Dermis microvascular lymphatic vessel endothelial cell (primary cell): Measurements from ENCODE around the gene BST1. TPM values are rescaled to one million over a fixed set of nuclear protein-coding genes. Genes with fewer than 3 reads are reported as not detected.
"Not testable (repeated sequence)": the region's sequence is repeated elsewhere in the genome, so short reads cannot be mapped to it uniquely, and the experiment has no call there.

Source experiments
- DNase-seq, 2 donors: peaks; one replicate each; pipeline versions ENCODE4 v3.0.0 to v3.0.0-alpha.2; 2010; ENCODE audit warnings: low read depth in 2 of 2
- total RNA-seq: library from RNA; depleted of rRNA; stranded (reverse); fragments of >200 nt; gene quantifications from 2 replicates; pipeline ENCODE4 v1.2.1, GENCODE V29; 2014

The BST1 gene
- total RNA-seq, 1 donor from 2014 or later = 35.6 TPM

DNA sequence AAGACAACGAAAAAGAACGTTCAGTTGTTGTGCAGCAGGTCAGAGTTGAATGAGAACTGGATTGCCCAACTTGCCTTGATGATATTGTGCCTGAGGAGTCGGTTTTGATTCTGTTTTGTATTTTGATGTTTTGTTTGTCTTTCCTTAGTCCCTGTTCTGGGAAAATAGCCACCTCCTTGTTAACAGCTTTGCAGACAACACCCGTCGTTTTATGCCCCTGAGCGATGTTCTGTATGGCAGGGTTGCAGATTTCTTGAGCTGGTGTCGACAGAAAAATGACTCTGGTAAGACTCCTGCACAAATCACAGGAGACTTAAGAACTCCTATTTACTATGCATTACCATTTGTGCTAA, 4.5 kb downstream of the BST1 start:
- no peak for DNase-seq

DNA sequence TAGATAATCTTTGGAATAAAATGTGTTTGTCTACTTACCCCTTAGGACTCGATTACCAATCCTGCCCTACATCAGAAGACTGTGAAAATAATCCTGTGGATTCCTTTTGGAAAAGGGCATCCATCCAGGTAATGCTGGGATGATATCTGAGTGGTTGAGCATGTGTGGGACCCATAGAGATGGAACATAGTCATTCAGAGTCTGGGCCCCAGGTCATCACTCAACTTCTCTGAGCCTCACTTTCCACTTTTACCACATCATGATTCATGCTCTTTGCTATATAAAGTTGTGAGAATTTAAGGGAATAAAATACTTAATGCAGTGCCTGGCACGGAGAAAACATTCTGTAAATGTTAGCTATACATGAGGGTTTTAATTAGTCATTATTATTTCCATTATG, 8.9 kb downstream of the BST1 start:
- no peak for DNase-seq

DNA sequence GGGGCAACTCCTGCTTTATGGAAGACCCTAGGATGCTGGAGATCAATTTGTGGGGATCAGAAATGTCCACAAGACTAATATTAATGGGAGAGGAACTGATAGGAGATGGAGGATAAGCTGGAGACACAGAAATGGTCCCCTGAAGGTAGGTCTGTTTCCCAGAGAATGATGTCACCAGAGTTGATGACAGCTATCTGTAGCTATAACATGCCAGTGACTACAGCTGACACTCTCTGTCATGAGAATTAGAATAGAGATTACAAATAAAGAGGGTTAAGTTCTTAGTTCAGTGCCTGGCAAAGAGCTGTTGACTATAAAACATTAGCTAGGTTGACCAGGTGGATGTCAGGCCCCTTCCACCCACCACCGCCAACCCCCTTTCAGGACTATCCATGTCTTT, 9.3 kb downstream of the BST1 start:
- DNase-seq = no peak

DNA sequence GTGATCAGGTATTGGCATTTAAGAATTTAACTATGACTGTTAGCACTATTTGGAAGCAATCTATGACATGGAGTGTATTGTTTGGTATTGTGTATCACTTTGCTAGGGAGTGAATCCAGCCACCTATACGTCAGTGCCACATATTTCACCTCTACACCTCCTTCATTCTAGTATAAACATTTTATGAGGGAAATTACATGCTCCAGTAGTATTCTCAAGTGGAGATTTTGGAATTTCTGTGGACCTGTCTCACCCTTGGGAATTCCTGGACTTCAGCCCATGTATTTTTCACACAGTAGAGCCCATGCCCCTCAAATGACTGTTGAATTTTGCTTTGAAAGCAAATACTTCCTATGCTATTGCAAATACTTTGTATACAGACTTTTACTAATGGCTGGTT, 11.3 kb downstream of the BST1 start:
- DNase-seq = no peak

DNA sequence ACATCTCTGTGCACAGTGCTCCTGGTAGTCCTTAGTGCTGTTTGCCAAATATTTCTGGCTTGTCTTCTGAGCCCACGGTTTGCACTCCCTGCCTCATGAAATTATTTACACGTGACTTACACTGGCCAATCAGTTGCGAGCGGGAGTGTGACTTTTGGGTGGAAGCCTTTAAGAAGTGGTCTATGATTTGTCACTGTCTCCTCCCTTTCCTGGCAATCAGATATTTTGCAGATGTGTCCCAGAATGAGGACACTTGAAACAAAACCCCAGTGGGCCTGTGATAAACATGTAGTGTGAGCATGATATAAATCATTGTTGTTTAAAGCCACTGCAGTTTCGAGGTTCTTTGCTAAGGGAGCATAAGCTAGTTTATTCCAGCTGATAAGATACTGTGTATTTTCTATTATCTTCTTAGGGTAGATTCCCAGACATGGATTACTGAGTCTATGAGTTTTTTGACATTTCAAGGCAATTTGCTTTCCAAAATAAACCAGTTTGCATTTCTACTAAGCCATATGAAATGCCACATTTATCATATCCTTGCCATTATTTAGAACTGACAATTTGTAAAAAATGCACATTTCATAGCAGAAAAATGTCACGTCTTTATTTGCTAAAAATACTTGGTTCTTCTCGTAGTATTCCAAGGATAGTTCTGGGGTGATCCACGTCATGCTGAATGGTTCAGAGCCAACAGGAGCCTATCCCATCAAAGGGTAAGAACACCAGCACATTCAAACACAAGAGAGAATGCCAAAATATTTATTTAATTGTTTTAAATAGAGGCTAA, 12.0 kb downstream of the BST1 start:
- no peak for DNase-seq

DNA sequence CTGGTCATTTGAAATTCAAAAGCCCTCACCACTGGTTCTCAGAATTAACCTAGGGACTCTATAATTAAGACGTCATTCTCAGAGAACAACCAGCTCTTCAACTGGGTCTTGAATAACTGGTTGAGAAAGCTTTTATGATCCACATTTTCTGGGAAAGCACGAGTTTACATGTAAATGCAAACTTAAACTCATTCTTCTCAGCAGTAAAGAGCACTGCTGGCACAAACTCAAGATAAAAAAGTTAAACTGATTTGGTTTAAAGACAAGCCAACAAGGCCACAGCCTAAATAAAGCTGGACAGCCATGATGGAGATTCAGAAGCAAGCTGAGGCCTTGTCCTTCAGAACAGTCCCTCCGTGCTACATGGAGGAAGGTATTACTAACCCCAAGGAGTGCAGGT, 13.2 kb downstream of the BST1 start:
- DNase-seq = no peak

DNA sequence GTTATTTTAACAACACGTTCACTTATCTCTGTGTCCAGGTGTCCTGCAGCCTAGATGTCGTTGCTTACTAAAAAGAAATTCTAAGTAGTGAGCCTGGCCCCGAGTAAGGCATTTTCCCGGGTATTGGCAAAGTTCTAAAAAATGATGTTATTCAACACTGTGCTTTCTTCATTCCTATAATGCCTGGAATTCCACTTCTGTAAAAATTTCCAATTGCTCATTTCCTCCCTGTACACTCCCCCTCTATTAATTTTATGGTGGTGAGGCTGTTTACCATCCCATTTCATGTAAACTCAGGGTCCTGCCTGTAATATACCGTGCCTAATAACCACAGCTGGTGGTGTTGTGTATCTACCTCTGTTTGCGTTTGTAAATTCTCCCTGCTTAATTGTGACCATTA, 14.2 kb downstream of the BST1 start:
- DNase-seq = peak; percentile 61 to 80

DNA sequence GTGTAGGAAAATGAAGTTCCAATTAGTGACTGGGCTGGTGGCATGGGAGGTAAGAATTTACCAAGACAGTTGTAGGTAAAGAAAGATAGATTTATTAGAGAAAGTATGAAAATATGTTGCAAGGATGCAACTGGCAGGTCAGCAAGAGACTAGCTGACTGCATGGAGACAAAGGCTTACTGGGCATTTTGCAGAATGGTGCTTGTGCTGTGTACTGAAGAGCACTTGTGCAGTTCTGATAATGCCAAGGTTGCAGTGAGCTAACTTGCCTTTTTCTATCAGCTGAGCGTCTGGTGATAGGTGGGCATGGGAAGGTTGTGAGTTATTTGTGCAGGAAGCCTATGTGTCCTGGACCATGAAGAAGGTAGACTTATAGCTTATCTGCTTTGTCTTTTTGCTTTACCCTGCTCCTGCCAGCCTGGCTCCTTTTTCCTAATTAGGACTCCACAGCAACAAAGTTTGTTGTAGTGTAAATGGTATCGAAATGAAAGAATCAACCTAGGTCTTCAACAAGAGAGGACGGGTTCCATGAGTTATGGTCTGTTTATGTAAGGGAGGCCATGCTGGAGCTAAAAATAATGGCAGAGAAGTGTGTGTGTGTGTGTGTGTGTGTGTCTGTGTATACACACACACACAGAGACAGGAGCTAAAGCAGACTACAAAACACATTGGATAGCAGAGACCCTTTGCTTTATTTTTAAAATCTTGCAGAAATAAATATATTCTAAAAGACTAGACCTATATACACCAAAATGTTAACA, 15.0 kb downstream of the BST1 start:
- DNase-seq = no peak

DNA sequence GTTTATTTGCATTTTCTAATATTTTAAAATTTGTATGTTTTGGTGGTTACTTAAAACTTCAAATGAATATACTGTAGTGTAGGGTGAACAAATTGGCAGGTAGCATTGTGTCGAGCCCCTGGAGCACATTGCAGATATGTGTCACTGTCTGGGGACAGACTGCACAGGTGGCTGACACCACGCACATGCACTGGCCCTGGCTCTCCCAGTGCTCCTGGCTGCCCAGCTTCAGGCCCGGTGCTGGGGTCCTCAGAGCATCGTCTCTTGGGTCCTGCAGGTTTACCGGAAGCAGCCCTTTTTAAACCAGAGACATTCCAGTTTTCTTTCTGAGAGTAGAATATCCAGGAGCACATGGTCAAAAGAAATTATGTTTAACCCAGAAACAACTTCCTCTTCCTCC, 15.6 kb downstream of the BST1 start:
- DNase-seq = no peak

DNA sequence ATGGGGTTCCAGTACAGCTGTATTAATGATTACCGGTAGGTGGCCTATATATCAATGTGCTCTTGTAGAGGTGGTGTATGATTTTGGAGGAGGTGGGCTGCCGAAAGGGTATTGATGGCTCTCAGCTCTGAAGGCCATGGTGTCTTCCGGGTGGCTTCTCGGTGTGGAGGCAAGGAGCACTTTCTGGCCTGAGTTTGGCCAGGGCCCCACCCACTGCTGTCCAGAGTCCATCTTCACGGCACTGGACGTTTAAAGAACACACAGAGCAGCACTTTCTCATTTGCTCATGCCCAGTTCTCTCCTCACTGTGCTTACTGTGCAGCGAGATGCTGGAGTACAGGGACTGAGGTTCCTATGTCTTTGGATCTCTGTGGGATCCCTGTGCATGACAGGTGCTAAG, 16.1 kb downstream of the BST1 start:
- no peak for DNase-seq

DNA sequence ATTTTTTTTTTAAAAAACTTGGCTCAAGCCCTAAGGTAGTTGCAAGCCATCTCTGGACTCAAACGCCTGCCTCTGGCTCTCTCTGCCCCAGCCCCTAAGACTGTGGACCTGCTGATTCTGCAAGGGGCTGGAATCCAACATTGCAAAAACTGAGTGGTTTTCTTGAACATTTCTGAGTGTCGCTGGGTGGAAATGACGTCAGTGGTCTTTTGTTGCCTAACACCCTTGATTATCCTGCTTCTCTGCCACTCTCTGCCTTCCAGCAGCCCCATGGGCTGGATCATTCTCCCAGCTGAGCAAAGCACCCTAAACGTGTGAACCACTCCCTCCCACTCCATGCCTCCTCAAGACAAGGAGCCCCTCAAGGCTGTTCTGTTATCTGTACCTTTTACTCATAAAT, 16.6 kb downstream of the BST1 start:
- DNase-seq = no peak

DNA sequence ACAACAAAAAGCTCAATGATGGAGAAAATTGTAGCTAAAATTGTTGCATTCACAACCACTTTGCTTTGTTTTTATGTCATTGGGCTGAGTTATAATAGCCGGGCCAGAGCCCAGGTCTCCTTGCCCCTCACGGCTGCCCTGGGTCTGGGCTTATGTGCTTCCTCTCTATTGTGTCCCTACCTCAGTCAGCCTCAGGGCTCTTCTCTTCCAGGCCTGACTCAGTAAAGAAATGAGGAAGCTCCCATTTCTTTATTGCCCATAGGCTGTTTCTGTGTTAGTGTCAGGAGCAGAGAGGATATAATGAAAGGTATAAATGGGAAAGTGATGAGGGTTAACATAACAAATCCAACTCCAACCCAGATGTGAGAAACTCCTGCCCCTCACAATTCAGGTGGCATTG, 18.0 kb downstream of the BST1 start:
- no peak for DNase-seq

DNA sequence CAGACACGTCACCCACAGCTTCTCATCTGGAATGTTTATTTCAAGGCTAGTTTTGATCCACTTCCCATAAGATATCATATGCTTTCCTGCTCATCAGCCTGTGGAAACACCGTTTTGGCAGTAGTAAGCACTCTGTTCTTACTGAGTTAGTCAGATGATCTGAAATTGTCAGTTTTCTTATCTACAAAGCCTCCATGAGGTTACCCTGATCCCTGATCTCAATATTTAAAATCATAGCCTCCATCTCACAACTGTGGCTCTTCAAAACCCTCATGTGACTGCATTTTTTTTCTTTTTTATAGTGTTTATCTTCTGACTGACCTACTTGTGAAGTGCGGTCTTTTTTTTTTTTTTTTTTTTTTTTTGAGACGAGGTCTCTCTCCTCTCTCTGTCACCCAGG, 22.7 kb downstream of the BST1 start:
- peak in 1 of 2 donors; percentile 25 for DNase-seq

DNA sequence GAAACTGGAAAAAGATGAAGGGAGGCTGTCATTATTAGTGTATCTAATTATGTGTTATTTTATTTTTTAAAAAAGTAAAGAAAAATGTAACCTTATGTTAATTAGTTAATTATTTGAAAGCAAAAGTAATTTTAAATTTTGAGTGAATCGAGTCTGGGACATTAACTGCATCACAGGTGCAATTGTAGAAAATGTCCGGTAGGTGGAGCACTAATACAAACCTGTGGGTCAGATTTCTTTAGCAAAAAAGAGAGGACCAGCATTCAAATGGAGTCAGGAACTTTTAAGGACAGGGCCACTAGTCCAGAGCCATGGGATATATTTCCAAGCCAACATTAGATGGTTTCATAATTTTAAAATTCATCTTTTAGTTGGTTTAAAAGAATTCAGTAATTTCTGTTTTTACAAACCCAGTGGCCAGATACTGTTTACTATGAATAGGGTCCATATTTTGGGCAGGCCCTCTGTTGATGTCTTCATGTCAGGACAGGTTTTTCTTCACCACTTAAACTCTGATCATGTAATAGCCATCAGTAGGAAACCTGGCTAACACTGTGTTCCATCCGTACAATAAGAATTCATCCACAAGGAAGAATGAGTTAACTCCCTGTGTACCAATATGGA, 27.2 kb downstream of the BST1 start:
- peak; percentile 55 to 62 for DNase-seq

DNA sequence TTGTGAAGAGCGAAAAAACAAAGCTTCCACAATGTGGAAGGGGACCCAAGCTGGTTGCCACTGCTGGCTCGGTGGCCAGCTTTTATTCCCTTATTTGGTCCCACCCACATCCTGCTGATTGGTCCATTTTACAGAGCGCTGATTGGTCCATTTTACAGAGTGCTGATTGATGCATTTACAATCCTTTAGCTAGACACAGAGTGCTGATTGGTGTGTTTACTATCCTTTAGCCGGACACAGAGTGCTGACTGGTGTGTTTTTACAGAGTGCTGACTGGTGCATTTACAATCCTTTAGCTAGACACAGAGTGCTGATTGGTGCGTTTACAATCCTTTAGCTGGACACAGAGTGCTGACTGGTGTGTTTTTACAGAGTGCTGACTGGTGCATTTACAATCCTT, 30.2 kb downstream of the BST1 start:
- not testable (repeated sequence) for DNase-seq

DNA sequence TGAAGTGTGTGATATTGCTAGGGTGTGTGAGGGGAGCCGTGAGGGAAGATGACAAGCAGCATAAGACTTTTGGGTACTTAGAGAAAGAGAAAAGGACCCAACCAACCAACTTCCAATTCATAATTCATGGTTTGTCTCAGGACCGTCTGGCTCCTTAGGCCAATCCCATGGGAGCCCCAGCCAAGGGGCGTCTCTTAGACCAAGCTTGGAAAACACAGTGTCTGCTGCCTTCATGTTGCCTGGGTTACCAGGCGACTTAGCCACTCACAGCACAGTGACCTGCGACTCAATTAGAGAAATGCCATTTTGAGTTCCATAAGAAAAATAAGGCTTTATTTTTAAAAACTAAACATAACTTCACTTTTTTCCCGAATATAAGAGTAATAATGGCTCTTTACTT, 32.7 kb downstream of the BST1 start:
- DNase-seq = no peak

DNA sequence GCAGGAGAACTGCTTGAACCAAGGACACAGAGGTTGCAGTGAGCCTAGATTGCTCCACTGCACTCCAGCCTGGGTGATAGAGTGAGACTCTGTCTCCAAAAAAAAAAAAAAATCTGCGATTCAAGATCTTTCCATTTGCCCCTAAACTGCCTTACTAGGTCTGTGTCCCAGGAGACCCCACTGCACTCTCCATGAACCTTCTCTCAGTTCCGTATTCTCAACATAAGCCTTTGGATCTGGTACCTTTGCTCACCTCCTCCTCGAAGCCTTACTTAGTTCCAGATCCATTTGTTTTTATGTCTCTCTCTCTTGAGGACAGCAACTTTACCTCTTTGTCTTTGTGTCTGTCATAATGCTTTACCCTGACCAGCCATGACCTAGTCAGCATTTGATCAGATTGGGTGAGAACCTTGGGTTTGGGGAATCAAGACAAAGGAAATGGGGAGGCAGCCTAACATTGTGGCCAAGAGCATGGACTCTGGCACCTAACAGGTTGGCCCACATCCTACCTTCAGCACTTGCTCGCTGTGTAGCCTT, 33.7 kb downstream of the BST1 start:
- no peak for DNase-seq

DNA sequence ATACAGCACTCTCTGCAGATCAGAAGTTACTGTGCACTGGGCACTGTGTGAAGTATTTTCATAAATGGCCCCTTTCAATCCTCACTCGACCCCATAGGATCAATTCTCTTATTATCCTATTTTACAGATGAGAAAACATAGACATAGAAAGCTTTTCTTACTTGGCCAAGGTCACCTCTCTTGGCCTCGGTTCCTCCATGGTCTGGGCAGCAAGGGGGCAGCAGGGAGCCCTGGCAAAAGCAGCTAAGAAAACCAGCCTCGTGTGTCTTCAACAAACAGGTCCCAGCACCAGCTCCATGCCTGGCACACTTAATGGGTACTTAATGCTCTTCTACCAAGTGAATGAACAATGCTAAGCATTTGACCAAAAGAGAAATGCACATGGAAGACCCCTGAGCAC, 34.4 kb downstream of the BST1 start:
- DNase-seq = no peak

DNA sequence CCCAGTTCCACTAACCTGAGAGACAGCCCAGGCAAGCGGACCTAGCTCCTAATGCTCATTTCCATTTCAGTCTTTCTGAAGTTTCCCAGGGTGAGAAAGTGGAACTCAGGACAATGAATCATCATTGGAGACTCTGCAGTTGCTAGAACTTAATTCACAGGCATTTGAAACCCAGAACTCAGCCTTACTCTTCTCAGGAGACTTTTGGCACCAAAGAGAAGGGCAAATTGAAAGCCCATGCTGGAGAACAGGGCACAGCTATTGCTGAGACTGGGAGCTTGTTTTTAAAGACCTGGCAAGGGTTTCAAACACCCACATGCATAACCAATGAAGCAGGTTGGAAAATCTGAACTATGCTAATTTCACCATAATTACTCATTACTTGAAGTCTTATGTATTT, 36.0 kb downstream of the BST1 start:
- no peak for DNase-seq

DNA sequence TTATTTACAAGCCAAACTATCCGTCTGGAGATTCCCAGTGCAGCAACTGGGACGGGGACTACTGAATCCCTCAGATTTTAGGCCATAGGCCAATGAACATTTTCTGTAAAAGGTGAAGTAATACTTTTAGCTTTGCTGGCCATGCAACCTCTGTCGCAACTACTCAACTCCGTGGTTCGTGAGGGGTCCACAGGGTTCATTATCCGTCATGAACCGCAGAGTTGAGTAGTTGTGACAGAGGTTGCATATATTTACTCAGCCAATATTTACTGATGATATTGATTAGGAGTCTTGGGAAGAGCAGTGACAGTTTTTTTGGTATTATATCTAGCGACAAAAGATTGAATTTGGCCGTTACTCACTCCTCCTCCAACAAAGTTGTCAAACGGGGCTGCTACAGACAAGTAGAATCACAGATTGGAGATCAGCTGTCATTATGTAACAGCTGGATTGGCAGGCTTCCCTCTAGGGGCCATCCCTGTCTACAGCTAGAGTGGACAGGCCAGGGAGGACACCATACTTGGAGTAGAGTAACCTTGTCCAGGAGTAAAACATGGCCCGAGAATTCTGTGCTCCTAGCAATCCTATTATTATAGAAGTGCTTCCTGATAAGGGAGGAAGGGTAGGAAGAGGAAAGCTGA, 38.0 kb downstream of the BST1 start:
- DNase-seq = no peak

DNA sequence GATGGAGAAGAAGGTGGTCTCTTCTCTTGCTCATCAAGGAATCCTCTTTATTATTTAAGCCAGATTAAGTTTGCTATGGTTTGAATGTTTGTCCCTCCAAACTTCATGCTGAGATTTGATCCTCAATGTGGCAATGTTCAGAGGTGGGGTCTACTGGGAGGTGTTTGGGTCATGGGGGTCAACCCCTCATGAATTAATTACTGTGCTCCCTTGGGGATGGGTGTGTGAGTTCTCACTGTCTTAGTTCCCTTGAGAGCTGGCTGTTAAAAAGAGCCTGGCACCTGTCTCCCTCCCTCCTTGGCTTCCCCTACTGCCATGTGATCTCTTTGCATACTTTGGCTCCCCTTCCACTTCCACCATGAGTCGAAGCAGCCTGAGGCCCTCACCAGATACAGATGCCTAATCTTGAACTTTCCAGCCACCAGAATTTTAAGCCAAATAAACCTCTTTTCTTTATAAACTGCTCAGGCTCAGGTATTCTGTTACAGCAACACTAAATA, 39.3 kb downstream of the BST1 start:
- DNase-seq = no peak

DNA sequence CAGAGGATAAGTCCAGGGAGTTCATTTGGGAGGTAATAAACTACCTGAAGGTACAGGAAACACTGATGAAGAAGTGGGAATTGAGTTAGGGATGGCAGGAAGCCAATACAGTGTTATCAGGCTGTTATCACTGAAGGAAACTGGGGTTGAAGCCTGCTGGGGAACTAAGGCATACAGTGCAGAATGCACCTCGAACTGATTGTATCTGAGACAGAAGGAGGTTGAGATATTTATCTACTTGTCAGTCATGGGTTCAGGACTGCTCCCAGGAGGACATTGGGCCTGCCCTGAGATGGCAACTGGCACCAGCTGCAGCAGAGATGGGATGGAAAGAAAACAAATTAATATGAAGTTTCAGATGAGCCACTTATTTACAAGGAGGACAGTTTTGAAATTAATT, 39.8 kb downstream of the BST1 start:
- no peak for DNase-seq
